ENCODE measurements around the gene LYRM4. TPM values are rescaled to one million over a fixed set of nuclear protein-coding genes. Genes with fewer than 3 reads are reported as not detected.

Gene LYRM4
- total RNA-seq, 1 experiment from 2014 or later: 42.5 TPM

DNA sequence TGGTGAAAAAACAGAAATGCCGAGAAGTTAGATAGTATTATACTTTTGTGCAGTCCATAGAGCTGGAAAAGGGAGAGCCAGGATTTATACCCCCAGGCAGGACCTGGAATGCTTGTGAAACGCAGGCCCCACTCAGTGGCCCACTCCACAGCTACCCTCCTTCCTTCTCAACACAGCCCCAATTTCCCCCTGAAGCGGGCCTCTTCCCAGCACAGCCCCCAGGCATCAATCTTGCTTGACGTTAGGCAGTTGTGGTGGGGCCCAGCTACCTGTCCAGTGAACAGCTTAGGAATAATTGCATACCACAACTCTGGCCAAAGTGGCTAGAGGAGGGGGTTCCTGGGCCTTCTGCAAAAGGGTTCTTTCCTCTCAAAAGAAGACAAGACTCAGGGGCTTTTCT, 114.4 kb downstream of the LYRM4 start:
- no peak for DNase-seq (ENCODE audit: low read depth)

GRCh38 chr6:5143634-5144311, 117.0 kb downstream of the LYRM4 start:
- DNase-seq (ENCODE audit: low read depth): peak; percentile 69

GRCh38 chr6:5142915-5143314, 117.8 kb downstream of the LYRM4 start:
- DNase-seq (ENCODE audit: low read depth): peak; percentile 64

DNA sequence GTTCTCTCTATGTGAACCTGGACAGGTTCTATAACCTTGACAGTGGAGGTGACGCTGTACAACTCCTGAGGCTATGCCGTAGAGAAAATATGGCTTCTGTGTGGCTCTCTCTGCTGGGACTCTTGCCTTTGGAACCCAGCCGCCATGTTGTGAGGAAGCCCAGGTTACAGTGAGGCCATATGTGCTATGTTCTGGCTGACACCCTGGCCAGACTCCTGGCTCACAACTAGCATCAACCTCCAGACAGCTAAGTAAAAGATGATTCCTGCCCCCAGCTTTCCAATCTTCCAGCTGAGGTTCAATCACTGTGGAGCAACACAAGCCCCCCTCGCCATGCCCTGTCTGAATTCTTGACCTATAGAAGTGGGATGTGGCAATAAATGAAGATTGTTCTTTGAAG, 118.6 kb downstream of the LYRM4 start:
- no peak for DNase-seq (ENCODE audit: low read depth)

DNA sequence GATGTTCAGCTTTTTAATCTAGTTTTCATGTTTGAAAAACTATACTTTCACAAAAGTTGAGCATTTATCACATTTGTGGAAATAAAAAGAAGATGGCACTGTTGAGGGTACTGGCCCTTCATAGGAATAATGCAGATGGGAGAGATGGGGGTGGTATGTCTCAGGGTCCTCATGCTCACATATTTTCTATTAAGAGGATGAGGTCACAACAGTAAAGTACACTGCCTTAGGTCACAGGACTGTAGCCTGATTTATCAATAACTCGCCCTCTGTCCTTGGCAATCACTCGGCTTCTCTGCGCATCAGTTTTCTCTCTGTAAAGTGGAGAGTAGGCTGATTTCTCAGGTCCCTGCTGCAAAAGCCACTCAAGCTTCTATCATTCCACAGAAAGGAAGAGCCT, 119.7 kb downstream of the LYRM4 start:
- no peak for DNase-seq (ENCODE audit: low read depth)

DNA sequence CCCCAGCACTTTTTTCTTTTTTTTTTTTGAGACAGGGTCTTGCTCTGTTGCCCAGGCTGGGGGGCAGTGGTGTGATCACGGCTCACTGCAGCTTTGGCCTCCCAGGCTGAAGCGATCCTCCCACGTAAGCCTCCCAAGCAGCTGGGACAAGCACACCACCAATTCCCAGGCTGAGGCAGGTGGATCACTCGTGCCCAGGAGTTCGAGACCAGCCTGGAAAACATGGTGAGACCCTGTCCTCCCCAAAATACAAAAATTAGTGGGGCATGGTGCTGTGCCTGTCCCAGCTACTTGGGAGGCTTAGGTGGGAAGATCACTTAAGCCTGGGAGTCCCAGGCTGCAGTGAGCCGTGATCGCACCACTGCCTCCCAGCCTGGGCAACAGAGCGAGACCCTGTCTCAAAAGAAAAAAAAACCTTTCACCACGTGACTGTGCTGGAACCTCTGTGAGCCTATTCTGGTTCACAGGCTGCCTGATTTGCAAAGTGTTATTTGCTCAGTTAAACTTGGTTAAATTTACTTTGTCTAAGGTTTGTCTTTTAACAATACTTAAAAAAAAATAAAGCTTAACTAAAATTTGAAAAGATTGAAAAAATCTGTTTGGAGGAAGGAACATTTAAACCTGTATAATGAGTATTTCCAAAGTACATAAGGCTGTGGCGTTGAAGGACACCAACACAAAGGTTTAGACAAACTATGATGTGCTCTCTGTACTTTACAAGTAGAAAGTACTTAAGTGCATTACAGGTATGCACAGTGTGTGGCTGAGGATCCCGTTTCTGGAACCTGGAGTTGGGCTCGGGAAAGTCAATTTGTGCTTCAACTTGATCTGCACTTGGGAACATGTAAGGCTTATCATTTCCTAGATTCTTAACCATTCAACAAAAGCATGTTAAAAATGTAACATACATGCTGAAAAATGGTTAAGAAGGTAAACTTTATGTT, 120.7 kb downstream of the LYRM4 start:
- no peak for DNase-seq (ENCODE audit: low read depth)

GRCh38 chr6:5138995-5139827, 121.5 kb downstream of the LYRM4 start:
- no peak for DNase-seq (ENCODE audit: low read depth)

DNA sequence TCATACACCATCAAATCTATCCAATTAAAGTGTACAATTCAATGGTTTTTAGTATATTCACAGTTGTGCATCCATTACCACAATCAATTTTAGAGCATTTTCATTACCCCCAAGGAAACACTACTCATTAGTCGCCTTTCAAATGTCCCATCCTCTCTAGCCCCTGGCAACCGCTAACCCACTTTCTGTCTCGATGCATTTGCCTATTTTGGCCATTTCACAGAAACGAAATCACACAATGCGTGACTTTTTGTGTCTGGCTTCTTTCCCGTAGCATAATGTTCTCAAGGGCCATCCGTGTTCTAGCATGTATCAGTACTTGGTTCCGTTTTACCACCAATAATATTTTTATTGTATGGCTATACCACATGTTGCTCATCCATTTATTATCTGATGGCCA, 123.9 kb downstream of the LYRM4 start:
- no peak for DNase-seq (ENCODE audit: low read depth)

- DNase-seq (ENCODE audit: low read depth): peak; percentile 38
Observed at GRCh38 chr6:5135788-5136376, 124.9 kb downstream of the LYRM4 start.

- no peak for DNase-seq (ENCODE audit: low read depth)
Observed at GRCh38 chr6:5133943-5134342, 126.8 kb downstream of the LYRM4 start.

DNA sequence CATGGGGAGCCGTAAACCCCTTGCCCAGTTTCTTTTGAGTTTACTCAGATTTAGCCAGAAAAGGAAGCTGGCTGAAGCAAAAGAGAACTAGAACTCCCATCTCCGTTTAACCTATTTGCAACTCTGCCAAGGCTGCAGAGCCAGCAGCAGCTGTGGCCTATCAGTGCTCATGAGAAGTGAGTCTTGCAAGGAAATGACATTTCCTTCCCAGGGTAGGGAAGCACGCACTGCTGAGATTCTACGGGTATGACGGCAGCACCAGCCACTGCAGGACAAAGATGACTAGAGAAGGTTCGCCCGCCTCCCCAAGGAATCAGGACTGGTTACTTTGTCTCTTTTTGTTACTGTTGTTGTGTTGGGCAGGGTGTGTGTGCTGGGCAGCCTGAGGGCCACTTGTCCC, 128.0 kb downstream of the LYRM4 start:
- DNase-seq (ENCODE audit: low read depth): no peak

- no peak for DNase-seq (ENCODE audit: low read depth)
Observed at GRCh38 chr6:5130135-5130866, 130.4 kb downstream of the LYRM4 start.

DNA sequence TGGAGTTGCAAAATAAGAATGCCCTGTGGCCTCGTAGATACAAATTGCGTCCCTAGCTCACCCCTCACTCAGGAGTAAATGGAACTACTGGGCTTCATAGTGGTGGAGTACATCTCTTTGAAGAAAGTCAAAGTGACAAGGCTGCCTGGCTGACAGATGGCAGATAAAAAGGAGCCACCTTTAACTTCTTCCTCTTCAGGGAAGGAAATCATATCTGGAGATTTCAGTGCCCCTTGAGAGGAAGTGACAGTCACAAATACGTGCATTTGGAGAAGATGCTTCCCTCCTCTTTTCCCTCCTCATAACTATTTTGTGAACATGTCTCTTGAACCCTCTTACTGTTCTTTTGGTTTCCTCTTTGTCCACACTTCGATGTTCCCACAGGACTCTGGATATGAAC, 132.4 kb downstream of the LYRM4 start:
- DNase-seq (ENCODE audit: low read depth): no peak

GRCh38 chr6:5127106-5127687, 133.6 kb downstream of the LYRM4 start:
- no peak for DNase-seq (ENCODE audit: low read depth)

- no peak for DNase-seq (ENCODE audit: low read depth)
Observed at GRCh38 chr6:5126214-5126613, 134.5 kb downstream of the LYRM4 start.

- DNase-seq (ENCODE audit: low read depth): peak; percentile 51
Observed at GRCh38 chr6:5125152-5126006, 135.4 kb downstream of the LYRM4 start.

- no peak for DNase-seq (ENCODE audit: low read depth)
Observed at GRCh38 chr6:5124526-5124925, 136.2 kb downstream of the LYRM4 start.

DNA sequence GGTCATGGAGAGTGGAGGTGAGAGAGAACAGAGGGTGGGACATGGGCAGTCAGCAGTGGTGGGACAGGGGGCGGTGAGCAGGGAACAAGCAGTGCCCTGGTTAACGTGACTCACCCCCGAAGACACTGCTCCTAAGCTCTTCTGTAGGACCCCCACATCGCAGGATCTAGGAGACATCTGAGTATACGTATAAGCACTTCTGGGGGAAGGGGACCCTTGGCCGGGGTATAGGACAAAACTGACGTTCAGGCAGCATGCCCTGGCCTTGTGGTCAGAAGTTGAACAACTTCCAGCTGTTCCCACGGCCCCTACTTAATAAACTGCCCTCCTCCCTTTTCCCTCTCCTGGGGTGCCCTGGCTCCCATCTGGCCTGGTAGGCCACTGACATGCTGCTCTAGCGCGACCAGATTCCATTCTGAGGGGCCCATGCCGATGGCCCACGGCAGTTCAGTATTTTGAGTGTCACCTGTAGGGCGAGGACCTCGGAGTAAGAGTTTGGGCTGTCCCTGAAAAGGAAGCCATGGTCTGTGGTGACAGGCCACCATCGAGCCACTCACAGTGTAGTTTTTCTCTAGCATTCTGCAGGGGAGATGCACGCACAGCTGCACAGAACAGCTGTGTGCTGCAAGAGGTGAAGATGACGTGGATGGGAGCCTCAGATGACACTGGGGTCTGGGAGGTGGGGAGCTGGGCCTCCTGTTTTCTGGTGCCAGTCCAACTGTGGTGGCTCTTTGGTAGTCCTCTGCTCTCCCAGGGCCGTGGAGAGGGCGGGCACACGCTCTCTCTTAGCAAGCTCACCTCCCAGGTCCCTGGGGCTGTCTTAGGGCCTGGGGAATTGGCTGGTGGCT, 137.2 kb downstream of the LYRM4 start:
- no peak for DNase-seq (ENCODE audit: low read depth)
